GM23338 (cell line): ENCODE results near the gene PAX6.

ENCODE experiments used
- CREB1 ChIP-seq: fragments of 250-450 bp; sonication (Bioruptor Pico); IDR thresholded peaks from 2 replicates; pipeline ENCODE4 v1.5.0; 2020; ENCODE audit warnings: low read depth, mild to moderate bottlenecking, moderate library complexity
- EZH2 ChIP-seq: fragments of 200-600 bp; sonication (generic); IDR thresholded peaks from one replicate; pipeline ENCODE4 v1.8.0; 2017; ENCODE audit warnings: antibody characterized with exemption, mild to moderate bottlenecking, low read depth; ENCODE audit not compliant: unreplicated experiment
- EZH2phosphoT487 ChIP-seq: fragments of 200-600 bp; sonication (generic); IDR thresholded peaks from one replicate; pipeline ENCODE4 v1.8.1; 2018; ENCODE audit warnings: antibody characterized with exemption; ENCODE audit not compliant: unreplicated experiment
- JUNB ChIP-seq: IDR thresholded peaks from one replicate; pipeline ENCODE4 v1.6.1; 2016; ENCODE audit warnings: antibody characterized with exemption; ENCODE audit not compliant: unreplicated experiment
- POLR2AphosphoS5 ChIP-seq: IDR thresholded peaks from 2 replicates; pipeline ENCODE4 v1.6.1; 2016; ENCODE audit warnings: antibody characterized with exemption, low read depth
- ZNF114 ChIP-seq: fragments of 250-450 bp; sonication (Bioruptor Pico); IDR thresholded peaks from 2 replicates; pipeline ENCODE4 v1.5.0; 2020; ENCODE audit warnings: mild to moderate bottlenecking, moderate library complexity
- ZNF331 ChIP-seq: fragments of 250-450 bp; sonication (Bioruptor Pico); IDR thresholded peaks from 2 replicates; pipeline ENCODE4 v1.5.0; 2020; ENCODE audit warnings: low read depth, mild to moderate bottlenecking, moderate library complexity
- TF ChIP-seq, protein P1 (sequence below), 2 experiments: fragments of 200-600 bp in 1 of 2; sonication (generic) in 1 of 2; conservative IDR thresholded peaks; 2 replicates each; pipeline versions ENCODE4 v1.5.1 to v1.6.1; 2016 to 2017; ENCODE audit warnings: antibody characterized with exemption in 2 of 2, low read depth in 2 of 2, mild to moderate bottlenecking in 2 of 2, moderate library complexity in 1 of 2
- TF ChIP-seq, protein P2 (sequence below): IDR thresholded peaks from 2 replicates; pipeline ENCODE4 v1.6.1; 2016; ENCODE audit warnings: antibody characterized with exemption
- TF ChIP-seq, protein P3 (sequence below): IDR thresholded peaks from one replicate; pipeline ENCODE4 v1.6.1; 2018; ENCODE audit warnings: antibody characterized with exemption; ENCODE audit not compliant: unreplicated experiment
- TF ChIP-seq, protein P4 (sequence below): fragments of 250-450 bp; sonication (Bioruptor Pico); IDR thresholded peaks from 2 replicates; pipeline ENCODE4 v1.5.0; 2020; ENCODE audit warnings: mild to moderate bottlenecking, moderate library complexity

DNA sequence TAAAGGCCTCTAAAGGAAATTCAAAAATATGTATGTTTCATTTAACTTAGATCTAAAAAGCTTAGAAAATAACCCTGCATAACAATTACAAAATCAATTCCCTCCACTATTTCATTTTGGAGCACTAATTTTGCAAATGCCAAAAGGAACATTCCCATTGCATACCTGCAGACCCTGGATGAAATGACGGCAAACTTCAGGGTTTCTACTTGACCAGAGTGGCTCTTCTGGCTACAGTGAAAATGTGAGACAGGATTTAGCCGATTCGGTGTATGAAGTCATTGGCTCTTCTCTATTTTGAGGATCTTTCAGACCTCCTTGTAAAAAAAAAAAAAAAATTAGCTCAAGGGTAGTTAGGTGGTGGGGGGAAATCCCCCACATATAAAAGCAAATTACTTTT lies 44.1 kb downstream of the PAX6 start:
- TF ChIP-seq, protein P1, sequence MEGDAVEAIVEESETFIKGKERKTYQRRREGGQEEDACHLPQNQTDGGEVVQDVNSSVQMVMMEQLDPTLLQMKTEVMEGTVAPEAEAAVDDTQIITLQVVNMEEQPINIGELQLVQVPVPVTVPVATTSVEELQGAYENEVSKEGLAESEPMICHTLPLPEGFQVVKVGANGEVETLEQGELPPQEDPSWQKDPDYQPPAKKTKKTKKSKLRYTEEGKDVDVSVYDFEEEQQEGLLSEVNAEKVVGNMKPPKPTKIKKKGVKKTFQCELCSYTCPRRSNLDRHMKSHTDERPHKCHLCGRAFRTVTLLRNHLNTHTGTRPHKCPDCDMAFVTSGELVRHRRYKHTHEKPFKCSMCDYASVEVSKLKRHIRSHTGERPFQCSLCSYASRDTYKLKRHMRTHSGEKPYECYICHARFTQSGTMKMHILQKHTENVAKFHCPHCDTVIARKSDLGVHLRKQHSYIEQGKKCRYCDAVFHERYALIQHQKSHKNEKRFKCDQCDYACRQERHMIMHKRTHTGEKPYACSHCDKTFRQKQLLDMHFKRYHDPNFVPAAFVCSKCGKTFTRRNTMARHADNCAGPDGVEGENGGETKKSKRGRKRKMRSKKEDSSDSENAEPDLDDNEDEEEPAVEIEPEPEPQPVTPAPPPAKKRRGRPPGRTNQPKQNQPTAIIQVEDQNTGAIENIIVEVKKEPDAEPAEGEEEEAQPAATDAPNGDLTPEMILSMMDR (conservative IDR thresholded peaks at IDR 0.05; ENCODE audit: low read depth in 2 of 2), result no peak
- TF ChIP-seq, protein P2, sequence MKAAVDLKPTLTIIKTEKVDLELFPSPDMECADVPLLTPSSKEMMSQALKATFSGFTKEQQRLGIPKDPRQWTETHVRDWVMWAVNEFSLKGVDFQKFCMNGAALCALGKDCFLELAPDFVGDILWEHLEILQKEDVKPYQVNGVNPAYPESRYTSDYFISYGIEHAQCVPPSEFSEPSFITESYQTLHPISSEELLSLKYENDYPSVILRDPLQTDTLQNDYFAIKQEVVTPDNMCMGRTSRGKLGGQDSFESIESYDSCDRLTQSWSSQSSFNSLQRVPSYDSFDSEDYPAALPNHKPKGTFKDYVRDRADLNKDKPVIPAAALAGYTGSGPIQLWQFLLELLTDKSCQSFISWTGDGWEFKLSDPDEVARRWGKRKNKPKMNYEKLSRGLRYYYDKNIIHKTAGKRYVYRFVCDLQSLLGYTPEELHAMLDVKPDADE, result no peak
- TF ChIP-seq EZH2phosphoT487, result no peak
- TF ChIP-seq, protein P3, sequence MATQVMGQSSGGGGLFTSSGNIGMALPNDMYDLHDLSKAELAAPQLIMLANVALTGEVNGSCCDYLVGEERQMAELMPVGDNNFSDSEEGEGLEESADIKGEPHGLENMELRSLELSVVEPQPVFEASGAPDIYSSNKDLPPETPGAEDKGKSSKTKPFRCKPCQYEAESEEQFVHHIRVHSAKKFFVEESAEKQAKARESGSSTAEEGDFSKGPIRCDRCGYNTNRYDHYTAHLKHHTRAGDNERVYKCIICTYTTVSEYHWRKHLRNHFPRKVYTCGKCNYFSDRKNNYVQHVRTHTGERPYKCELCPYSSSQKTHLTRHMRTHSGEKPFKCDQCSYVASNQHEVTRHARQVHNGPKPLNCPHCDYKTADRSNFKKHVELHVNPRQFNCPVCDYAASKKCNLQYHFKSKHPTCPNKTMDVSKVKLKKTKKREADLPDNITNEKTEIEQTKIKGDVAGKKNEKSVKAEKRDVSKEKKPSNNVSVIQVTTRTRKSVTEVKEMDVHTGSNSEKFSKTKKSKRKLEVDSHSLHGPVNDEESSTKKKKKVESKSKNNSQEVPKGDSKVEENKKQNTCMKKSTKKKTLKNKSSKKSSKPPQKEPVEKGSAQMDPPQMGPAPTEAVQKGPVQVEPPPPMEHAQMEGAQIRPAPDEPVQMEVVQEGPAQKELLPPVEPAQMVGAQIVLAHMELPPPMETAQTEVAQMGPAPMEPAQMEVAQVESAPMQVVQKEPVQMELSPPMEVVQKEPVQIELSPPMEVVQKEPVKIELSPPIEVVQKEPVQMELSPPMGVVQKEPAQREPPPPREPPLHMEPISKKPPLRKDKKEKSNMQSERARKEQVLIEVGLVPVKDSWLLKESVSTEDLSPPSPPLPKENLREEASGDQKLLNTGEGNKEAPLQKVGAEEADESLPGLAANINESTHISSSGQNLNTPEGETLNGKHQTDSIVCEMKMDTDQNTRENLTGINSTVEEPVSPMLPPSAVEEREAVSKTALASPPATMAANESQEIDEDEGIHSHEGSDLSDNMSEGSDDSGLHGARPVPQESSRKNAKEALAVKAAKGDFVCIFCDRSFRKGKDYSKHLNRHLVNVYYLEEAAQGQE, result no peak
- no peak for TF ChIP-seq POLR2AphosphoS5
- no peak for TF ChIP-seq CREB1 (CRISPR knock-in tag)
- no peak for TF ChIP-seq EZH2
- TF ChIP-seq ZNF114, result no peak
- TF ChIP-seq JUNB, result no peak
- TF ChIP-seq, protein P4, sequence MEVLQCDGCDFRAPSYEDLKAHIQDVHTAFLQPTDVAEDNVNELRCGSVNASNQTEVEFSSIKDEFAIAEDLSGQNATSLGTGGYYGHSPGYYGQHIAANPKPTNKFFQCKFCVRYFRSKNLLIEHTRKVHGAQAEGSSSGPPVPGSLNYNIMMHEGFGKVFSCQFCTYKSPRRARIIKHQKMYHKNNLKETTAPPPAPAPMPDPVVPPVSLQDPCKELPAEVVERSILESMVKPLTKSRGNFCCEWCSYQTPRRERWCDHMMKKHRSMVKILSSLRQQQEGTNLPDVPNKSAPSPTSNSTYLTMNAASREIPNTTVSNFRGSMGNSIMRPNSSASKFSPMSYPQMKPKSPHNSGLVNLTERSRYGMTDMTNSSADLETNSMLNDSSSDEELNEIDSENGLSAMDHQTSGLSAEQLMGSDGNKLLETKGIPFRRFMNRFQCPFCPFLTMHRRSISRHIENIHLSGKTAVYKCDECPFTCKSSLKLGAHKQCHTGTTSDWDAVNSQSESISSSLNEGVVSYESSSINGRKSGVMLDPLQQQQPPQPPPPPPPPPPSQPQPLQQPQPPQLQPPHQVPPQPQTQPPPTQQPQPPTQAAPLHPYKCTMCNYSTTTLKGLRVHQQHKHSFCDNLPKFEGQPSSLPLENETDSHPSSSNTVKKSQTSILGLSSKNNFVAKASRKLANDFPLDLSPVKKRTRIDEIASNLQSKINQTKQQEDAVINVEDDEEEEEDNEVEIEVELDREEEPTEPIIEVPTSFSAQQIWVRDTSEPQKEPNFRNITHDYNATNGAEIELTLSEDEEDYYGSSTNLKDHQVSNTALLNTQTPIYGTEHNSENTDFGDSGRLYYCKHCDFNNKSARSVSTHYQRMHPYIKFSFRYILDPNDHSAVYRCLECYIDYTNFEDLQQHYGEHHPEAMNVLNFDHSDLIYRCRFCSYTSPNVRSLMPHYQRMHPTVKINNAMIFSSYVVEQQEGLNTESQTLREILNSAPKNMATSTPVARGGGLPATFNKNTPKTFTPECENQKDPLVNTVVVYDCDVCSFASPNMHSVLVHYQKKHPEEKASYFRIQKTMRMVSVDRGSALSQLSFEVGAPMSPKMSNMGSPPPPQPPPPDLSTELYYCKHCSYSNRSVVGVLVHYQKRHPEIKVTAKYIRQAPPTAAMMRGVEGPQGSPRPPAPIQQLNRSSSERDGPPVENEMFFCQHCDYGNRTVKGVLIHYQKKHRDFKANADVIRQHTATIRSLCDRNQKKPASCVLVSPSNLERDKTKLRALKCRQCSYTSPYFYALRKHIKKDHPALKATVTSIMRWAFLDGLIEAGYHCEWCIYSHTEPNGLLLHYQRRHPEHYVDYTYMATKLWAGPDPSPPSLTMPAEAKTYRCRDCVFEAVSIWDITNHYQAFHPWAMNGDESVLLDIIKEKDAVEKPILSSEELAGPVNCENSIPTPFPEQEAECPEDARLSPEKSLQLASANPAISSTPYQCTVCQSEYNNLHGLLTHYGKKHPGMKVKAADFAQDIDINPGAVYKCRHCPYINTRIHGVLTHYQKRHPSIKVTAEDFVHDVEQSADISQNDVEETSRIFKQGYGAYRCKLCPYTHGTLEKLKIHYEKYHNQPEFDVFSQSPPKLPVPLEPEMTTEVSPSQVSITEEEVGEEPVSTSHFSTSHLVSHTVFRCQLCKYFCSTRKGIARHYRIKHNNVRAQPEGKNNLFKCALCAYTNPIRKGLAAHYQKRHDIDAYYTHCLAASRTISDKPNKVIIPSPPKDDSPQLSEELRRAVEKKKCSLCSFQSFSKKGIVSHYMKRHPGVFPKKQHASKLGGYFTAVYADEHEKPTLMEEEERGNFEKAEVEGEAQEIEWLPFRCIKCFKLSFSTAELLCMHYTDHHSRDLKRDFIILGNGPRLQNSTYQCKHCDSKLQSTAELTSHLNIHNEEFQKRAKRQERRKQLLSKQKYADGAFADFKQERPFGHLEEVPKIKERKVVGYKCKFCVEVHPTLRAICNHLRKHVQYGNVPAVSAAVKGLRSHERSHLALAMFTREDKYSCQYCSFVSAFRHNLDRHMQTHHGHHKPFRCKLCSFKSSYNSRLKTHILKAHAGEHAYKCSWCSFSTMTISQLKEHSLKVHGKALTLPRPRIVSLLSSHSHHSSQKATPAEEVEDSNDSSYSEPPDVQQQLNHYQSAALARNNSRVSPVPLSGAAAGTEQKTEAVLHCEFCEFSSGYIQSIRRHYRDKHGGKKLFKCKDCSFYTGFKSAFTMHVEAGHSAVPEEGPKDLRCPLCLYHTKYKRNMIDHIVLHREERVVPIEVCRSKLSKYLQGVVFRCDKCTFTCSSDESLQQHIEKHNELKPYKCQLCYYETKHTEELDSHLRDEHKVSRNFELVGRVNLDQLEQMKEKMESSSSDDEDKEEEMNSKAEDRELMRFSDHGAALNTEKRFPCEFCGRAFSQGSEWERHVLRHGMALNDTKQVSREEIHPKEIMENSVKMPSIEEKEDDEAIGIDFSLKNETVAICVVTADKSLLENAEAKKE (CRISPR knock-in tag), result no peak
- no peak for TF ChIP-seq ZNF331 (CRISPR knock-in tag)
